HFF-Myc (cell line): ENCODE results near the gene MYORG.

ENCODE experiments used
- DNase-seq: peaks from one replicate; pipeline ENCODE4 v3.0.0-alpha.2; 2011; ENCODE audit warnings: low read depth; ENCODE audit errors: extremely low read depth
- H3K4me3 ChIP-seq: replicated peaks from 2 replicates; pipeline ENCODE4 v1.5.1; 2011; ENCODE audit warnings: low read depth, mild to moderate bottlenecking, control low read depth, low read length
- CTCF ChIP-seq: IDR thresholded peaks from 2 replicates; pipeline ENCODE4 v1.5.1; 2012; ENCODE audit warnings: mild to moderate bottlenecking, low read depth, low read length, control low read depth; ENCODE audit errors: missing control alignments

MYORG gene

GRCh38 chr9:34334337-34334824 lies 42.3 kb downstream of the MYORG start:
- DNase-seq = no peak
- no peak for TF ChIP-seq CTCF

GRCh38 chr9:34333836-34334235 lies 42.9 kb downstream of the MYORG start:
- no peak for DNase-seq
- no peak overlapping the region for H3K4me3 ChIP-seq
- TF ChIP-seq CTCF = no peak

More at GRCh38 chr9:34334337-34334824, 42.3 kb downstream of the MYORG start:
- H3K4me3 ChIP-seq = no peak overlapping the region

- peak; percentile 36 for TF ChIP-seq CTCF
- no peak overlapping the region for H3K4me3 ChIP-seq
- no peak for DNase-seq
Observed at GRCh38 chr9:34332076-34332964, 44.4 kb downstream of the MYORG start.

GRCh38 chr9:34331196-34331595 lies 45.5 kb downstream of the MYORG start:
- no peak overlapping the region for H3K4me3 ChIP-seq
- TF ChIP-seq CTCF = no peak
- no peak for DNase-seq

GRCh38 chr9:34328987-34329832 lies 47.5 kb downstream of the MYORG start, which contains the start of the genes KIF24 and NUDT2:
KIF24 (minus strand) TSS chr9:34329268; CDS start chr9:34311346, 17,922 bp downstream.
NUDT2 (plus strand) TSS chr9:34329569; CDS start chr9:34339040, 9,471 bp downstream.
- DNase-seq = peak; percentile 100
- no peak for TF ChIP-seq CTCF
- H3K4me3 ChIP-seq = peak within 1 kb of the TSS; percentile 93

GRCh38 chr9:34328500-34328986 lies 48.2 kb downstream of the MYORG start:
- no peak for TF ChIP-seq CTCF
- peak overlapping the region; percentile 93 for H3K4me3 ChIP-seq
- no peak for DNase-seq
